ENCODE data around the gene TMEM161A. TPM values are rescaled to one million over a fixed set of nuclear protein-coding genes. Genes with fewer than 3 reads are reported as not detected.
A peak's percentile ranks its signal among the peaks of the same experiment; 100 is the strongest.

TMEM161A gene
- total and polyA plus RNA-seq, 10 donors = 15.1 to 31.7 (median 18.5) TPM

- intact Hi-C loops (cut with DNase I; ENCODE audit: low total_unique reads) = no loop called here
- 88 to 93% (median 89%) methylated on average over 8 to 10 of the region's 10 CpGs for WGBS, 5 donors
- H3K36me3 ChIP-seq = peaks cover 0 to 43% (median 2%) of the 10 kb centered on the region in 6 donors
- DNase-seq = no peak
- H3K27me3 ChIP-seq (replicated peaks in 1 of 7) = no peaks in the 10 kb centered on the region
- no peaks in the 10 kb centered on the region for H3K9me3 ChIP-seq
- H3K4me1 ChIP-seq = peaks cover 0 to 8% (median 0%) of the 10 kb centered on the region in 6 donors
- H3K4me3 ChIP-seq = no peak overlapping the region
- no peak overlapping the region for H3K27ac ChIP-seq
- TF ChIP-seq POLR2A (IDR thresholded peaks at IDR 0.05) (no peak), CTCF (IDR thresholded peaks at IDR 0.05 in 8 of 11, conservative IDR thresholded peaks at IDR 0.05 in 3 of 11) (no peak), POLR2AphosphoS5 (IDR thresholded peaks at IDR 0.05) (no peak)
Measured at GRCh38 chr19:19083413-19084178, 54.7 kb downstream of the TMEM161A start.

GRCh38 chr19:19081642-19082151 lies 56.6 kb downstream of the TMEM161A start:
- no peak overlapping the region for H3K4me3 ChIP-seq
- intact Hi-C loops (cut with DNase I; ENCODE audit: low total_unique reads) = no loop called here
- peak in 2 of 3 donors; percentile 9 to 34 for TF ChIP-seq POLR2AphosphoS5 (IDR thresholded peaks at IDR 0.05)
- no peak for TF ChIP-seq CTCF (IDR thresholded peaks at IDR 0.05 in 8 of 11, conservative IDR thresholded peaks at IDR 0.05 in 3 of 11)
- peak overlapping the region in 3 of 8 donors; percentile 22 to 36 (median 31) for H3K27ac ChIP-seq
- no peak for DNase-seq
- WGBS, 5 donors = 83 to 88% (median 86%) methylated on average over 16 of the region's 16 CpGs
- no peaks in the 10 kb centered on the region for H3K9me3 ChIP-seq
- H3K4me1 ChIP-seq = peaks cover 0 to 25% (median under 1%) of the 10 kb centered on the region in 6 donors
- peaks cover 0 to 47% (median 2%) of the 10 kb centered on the region in 6 donors for H3K36me3 ChIP-seq
- H3K27me3 ChIP-seq (replicated peaks in 1 of 7) = no peaks in the 10 kb centered on the region

GRCh38 chr19:19079571-19079970 lies 58.7 kb downstream of the TMEM161A start:
- intact Hi-C loops (cut with DNase I; ENCODE audit: low total_unique reads) = no loop called here
- H3K27ac ChIP-seq = no peak overlapping the region
- no peak for DNase-seq
- H3K36me3 ChIP-seq = peaks cover 0 to 58% (median 2%) of the 10 kb centered on the region in 6 donors
- H3K4me1 ChIP-seq = peaks cover 0 to 39% (median 2%) of the 10 kb centered on the region in 6 donors
- no peak for TF ChIP-seq POLR2AphosphoS5 (IDR thresholded peaks at IDR 0.05)
- TF ChIP-seq CTCF (IDR thresholded peaks at IDR 0.05 in 8 of 11, conservative IDR thresholded peaks at IDR 0.05 in 3 of 11) = no peak
- no peak for TF ChIP-seq POLR2A (IDR thresholded peaks at IDR 0.05)
- H3K9me3 ChIP-seq = no peaks in the 10 kb centered on the region
- no peak overlapping the region for H3K4me3 ChIP-seq
- 96 to 100% (median 100%) methylated on average over 1 of the region's 1 CpG for WGBS, 5 donors
- no peaks in the 10 kb centered on the region for H3K27me3 ChIP-seq (replicated peaks in 1 of 7)

DNA sequence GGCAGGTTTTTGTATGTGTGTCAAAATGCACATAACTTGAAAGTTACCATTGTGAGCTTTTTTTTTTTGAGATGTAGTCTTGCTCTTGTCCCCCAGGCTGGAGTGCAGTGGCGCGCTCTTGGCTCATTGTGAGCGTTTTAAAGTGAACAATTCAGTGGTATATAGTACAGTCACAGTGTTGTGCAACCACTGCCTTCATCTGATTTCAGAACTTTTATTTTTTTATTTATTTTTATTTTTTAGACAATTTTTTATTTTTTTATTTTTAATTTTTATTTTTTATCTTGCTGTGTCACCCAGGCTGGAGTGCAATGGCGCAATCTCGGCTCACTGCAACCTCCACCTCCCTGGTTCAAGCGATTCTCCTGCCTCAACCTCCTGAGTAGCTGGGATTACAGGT lies 59.5 kb downstream of the TMEM161A start:
- no peak for TF ChIP-seq CTCF (IDR thresholded peaks at IDR 0.05 in 8 of 11, conservative IDR thresholded peaks at IDR 0.05 in 3 of 11)
- TF ChIP-seq POLR2A (IDR thresholded peaks at IDR 0.05) = no peak
- no peak for TF ChIP-seq POLR2AphosphoS5 (IDR thresholded peaks at IDR 0.05)
- WGBS, 5 donors = 81 to 97% (median 90%) methylated on average over 6 of the region's 6 CpGs
- no peak for DNase-seq

More for the DNA sequence above, 59.5 kb downstream of the TMEM161A start:
- H3K4me3 ChIP-seq = no peak overlapping the region
- intact Hi-C loops (cut with DNase I; ENCODE audit: low total_unique reads) = no loop called here
- no peaks in the 10 kb centered on the region for H3K27me3 ChIP-seq (replicated peaks in 1 of 7)
- peaks cover 0 to 52% (median 2%) of the 10 kb centered on the region in 6 donors for H3K36me3 ChIP-seq
- peaks cover 0 to 47% (median 3%) of the 10 kb centered on the region in 6 donors for H3K4me1 ChIP-seq
- no peaks in the 10 kb centered on the region for H3K9me3 ChIP-seq
- no peak overlapping the region for H3K27ac ChIP-seq
